GM12891 (cell line): Measurements from ENCODE around the gene IKZF1.

ENCODE experiments used
- POLR2A ChIP-seq: IDR thresholded peaks from 2 replicates; pipeline ENCODE4 v1.6.1; 2011; ENCODE audit warnings: low read depth, low read length, control low read depth
- POLR2AphosphoS5 ChIP-seq: IDR thresholded peaks from 2 replicates; pipeline ENCODE4 v1.6.1; 2011; ENCODE audit warnings: low read depth, low read length, control low read depth

DNA sequence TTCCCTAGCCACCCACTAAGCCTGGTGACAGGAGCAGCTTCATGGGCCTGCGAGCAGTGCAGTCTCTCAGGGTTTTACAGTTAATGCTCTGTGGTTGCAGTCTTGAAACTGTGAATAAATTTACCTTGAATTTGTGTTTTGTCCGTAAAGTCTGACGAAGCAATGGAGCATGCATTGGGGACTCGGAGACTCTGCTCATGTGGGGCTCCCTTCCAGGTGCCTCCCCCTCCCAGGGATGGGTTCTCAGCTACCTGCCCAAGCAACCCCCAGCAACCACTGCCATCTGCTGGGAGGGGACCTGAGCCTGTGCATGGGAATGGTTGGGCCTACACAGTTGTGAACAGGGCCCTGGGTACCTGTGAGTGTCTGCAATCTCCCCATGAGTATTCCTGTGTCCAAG, 36.3 kb upstream of the IKZF1 start:
- no peak for TF ChIP-seq POLR2A
- no peak for TF ChIP-seq POLR2AphosphoS5
